Tibial nerve (tissue), 3 donors: ENCODE results near the gene IWS1.

Experiments
- POLR2A ChIP-seq, 2 donors: fragments of 450-650 bp; IDR thresholded peaks; one replicate each; pipeline ENCODE4 v1.6.1; 2017; ENCODE audit warnings: antibody characterized with exemption in 2 of 2, mild to moderate bottlenecking in 2 of 2, moderate library complexity in 2 of 2
- TF ChIP-seq, protein P1 (sequence below), 5 experiments: fragments of 200-600 bp in 3 of 5; fragments of 450-650 bp in 2 of 5; sonication (generic) in 3 of 5; IDR thresholded peaks; one replicate each; pipeline ENCODE4 v1.5.1; 2016 to 2019; ENCODE audit warnings: antibody characterized with exemption in 5 of 5, mild to moderate bottlenecking in 3 of 5, moderate library complexity in 2 of 5

GRCh38 chr2:127558911-127559310, 32.6 kb upstream of the IWS1 start:
- TF ChIP-seq, protein P1, sequence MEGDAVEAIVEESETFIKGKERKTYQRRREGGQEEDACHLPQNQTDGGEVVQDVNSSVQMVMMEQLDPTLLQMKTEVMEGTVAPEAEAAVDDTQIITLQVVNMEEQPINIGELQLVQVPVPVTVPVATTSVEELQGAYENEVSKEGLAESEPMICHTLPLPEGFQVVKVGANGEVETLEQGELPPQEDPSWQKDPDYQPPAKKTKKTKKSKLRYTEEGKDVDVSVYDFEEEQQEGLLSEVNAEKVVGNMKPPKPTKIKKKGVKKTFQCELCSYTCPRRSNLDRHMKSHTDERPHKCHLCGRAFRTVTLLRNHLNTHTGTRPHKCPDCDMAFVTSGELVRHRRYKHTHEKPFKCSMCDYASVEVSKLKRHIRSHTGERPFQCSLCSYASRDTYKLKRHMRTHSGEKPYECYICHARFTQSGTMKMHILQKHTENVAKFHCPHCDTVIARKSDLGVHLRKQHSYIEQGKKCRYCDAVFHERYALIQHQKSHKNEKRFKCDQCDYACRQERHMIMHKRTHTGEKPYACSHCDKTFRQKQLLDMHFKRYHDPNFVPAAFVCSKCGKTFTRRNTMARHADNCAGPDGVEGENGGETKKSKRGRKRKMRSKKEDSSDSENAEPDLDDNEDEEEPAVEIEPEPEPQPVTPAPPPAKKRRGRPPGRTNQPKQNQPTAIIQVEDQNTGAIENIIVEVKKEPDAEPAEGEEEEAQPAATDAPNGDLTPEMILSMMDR (IDR thresholded peaks at IDR 0.05), result no peak
- no peak for TF ChIP-seq POLR2A (IDR thresholded peaks at IDR 0.05)
